NCI-H1092 treated with DMSO at 0.1 percent for 48 hours (cell line): Measurements from ENCODE around the gene KIR3DL3.
"Not testable (repeated sequence)": the region's sequence is repeated elsewhere in the genome, so short reads cannot be mapped to it uniquely, and the experiment has no call there.

Experiments used
- DNase-seq: peaks from one replicate; lab custom pipeline; 2025; lab: John Stamatoyannopoulos, UW

Gene KIR3DL3

DNA sequence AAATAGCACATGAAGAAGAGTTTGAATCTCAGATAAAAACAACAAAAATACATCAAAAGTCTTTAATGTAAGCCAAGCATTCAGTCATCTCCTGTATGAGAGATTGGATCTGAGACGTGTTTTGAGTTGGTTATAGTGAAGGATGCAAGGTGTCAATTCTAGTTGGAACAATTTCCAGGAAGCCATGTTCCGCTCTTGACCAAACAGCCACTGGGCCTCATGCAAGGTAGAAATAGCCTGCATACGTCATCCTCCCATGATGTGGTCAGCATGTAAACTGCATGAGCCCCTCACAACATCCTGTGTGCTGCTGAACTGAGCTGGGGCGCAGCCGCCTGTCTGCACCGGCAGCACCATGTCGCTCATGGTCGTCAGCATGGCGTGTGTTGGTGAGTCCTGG is at the start of gene KIR3DL3:
TSS of gene KIR3DL3 (plus strand) at position 301 of the 400 bp plus-strand sequence. CDS start at position 356, 55 bp downstream.
- DNase-seq = no peak

DNA sequence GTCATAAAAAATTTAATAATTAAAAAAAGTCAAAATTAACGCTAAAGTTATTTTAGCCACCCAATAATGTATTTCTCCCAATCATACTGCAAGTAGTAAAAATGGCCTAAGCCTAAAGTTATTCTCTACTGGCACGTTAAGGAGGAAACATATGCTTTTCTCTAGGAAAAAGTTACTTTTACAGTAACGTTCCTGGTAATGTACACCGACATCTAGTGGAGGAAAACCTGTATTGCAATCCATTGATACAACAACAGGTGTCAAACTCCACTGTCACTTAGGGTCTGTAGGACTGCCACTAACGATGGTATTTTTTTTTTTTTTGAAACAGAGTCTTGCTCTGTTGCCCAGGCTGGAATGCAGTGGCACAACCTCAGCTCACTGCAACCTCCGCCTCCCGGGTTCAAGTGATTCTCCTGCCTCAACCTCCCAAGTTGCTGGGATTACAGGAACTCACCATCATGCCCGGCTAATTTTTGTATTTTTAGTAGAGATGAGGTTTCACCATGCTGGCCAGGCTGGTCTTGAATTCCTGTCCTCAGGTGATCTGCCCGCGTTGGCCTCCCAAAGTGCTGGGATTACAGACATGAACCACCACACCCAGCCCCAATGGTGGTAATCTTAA is 47.9 kb upstream of the KIR3DL3 start:
- DNase-seq = peak; percentile 13

- no peak for DNase-seq
Measured at GRCh38 chr19:54677217-54677616, 47.0 kb upstream of the KIR3DL3 start.

DNA sequence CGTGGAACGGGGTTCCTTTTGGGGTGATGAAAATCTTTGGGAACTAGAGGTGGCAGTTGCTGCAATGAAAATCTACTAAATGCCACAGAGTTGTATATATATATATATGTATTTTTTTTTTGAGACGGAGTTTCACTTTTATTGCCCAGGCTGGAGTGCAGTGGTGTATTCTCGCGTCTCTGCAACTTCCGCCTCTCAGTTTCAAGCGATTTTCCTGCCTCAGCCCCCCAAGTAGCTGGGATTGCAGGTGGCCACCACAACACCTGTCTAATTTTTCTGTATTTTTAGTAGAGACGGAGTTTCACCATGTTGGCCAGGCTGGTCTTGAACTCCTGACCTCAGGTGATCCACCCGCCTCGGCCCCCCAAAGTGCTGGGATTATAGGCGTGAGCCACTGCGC is 42.6 kb upstream of the KIR3DL3 start:
- not testable (repeated sequence) for DNase-seq

DNA sequence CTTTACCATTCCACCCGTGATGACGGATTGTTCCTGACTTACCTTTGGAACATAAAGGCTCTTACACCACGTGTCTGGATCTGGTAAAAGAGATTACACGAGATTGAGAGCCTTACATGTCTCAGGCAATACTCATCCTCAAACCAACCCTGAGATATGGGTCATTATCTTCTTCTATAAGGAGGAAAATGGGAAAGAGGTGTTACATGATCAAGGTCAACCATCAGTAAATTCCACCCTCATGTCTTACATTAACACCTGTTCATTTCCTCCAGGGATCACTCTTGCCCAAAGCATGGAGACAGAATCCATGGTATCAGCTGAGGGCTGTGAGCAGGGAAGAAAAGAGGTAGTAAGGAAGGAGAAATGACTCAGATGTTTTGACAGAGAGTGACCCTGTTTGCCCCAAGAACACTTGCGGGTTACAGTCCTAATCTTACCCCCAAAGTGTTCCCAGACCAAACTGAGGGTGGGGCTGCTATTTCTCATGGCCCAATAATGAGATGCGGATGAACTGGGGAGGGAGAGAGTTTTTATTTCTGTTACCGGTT is 41.9 kb upstream of the KIR3DL3 start:
- no peak for DNase-seq

- DNase-seq = no peak
Measured at GRCh38 chr19:54684527-54684926, 39.7 kb upstream of the KIR3DL3 start.

- DNase-seq = no peak
Measured at GRCh38 chr19:54691582-54692297, 32.5 kb upstream of the KIR3DL3 start.

DNA sequence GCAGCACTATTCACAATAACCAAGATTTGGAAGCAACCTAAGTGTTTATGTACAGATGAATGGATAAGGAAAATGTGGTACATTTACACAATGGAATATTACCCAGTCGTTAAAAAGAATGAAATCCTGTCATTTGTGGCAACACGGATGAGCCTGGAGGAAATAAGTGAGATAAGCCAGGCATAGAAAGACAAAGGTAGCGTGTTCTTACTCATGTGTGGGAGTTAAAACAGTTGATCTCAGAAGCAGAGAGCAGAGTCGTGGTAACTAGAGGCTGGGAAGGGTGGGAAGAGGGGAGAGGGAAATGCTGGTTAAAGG is 32.0 kb upstream of the KIR3DL3 start:
- DNase-seq = no peak

DNA sequence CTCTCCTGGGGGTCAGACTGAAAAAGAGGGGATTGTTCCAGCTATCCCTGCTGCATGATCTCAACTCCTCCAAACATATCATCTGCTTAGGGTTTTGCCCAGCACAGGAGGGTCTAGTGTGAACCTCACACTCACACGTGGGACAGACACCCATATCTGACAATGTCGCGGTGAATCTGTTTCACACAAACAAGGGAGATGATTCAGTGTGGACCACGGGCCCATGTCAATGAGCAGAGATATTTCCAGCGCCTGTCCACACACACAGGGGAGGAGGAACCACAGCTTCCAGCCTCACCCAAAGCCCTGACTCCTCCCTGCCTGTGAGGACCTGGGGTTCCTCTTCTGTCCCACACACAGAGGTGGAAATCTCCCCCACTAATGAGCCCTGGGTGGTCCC is 29.6 kb upstream of the KIR3DL3 start:
- DNase-seq = no peak

- DNase-seq = no peak
Measured at GRCh38 chr19:54696117-54696548, 28.1 kb upstream of the KIR3DL3 start.

- no peak for DNase-seq
Measured at GRCh38 chr19:54696766-54697165, 27.5 kb upstream of the KIR3DL3 start.

DNA sequence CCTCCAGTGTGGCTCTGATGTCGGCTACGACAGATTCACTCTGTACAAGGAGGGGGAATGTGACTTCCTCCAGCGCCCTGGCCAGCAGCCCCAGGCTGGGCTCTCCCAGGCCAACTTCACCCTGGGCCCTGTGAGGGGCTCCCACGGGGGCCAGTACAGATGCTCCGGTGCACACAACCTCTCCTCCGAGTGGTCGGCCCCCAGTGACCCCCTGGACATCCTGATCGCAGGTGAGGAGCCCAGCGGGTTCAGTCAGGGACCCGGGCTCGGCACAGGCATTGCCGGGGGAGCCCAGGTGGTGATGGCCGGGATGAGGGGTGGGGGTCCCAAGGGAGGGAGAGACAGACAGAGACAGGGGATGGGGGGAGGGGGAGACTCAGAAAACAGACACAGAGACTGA is 26.5 kb upstream of the KIR3DL3 start:
- not testable (repeated sequence) for DNase-seq

GRCh38 chr19:54704928-54705327 is 19.3 kb upstream of the KIR3DL3 start:
- DNase-seq = no peak

DNA sequence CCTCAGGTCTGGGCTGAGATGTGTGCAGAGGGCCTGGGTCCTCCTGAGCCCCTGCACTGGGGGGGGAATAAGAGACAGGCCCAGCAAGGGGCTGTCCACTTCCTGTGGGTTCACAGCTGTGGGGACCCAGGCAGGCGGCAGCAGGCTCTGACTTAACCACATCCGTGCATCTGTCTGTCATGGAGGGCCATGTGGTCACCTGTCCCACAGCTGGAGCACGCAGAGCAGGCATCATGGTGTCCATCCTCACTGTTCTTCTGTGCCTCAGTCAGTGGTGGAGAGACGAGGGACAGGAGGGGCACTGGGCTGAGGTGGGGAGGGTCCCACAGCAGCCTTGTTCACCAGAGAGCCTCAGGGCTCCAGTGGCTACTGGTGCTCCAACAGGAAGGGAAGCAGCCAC is 16.3 kb upstream of the KIR3DL3 start:
- DNase-seq = no peak

DNA sequence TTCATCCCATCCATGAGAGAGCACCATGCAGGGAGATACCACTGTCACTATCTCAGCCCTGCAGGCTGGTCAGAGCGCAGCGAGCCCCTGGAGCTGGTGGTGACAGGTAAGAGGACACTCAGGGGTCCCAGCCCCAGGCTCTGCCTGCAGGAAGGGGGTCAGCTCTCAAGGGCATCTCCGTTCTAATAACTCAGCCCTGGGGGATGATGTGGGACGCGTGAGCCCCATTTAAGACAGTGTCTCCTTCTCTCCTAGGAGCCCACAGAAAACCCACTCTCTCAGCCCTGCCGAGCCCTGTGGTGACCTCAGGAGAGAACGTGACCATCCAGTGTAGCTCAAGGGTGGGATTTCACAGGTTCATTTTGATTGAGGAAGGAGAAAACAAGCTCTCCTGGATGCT is 15.5 kb upstream of the KIR3DL3 start:
- peak; percentile 27 for DNase-seq

DNA sequence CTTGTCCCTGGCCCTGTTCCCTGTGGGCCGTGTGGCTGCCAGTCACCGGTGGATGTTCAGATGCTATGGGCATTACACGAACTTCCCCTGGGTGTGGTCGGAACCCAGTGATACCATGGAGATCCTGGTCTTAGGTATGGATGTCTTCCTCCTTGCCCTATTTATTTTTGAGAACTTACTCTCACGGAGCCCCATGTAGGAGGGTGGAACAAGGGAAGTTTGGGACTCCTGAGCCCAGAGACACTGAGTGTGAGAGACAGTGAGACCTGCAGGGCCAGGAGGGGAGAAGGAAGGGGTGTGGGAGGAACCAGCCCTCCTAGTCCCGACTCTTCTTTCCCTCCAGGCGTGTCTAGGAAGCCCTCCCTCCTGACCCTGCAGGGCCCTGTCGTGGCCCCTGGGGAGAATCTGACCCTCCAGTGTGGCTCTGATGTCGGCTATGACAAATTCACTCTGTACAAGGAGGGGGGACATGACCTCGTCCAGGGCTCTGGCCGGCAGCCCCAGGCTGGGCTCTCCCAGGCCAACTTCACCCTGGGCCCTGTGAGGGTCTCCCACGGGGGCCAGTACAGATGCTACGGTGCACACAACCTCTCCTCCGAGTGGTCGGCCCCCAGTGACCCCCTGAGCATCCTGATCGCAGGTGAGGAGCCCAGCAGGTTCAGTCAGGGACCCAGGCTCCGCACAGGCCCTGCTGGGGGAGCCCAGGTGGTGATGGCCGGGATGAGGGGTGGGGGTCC is 14.9 kb upstream of the KIR3DL3 start:
- no peak for DNase-seq

DNA sequence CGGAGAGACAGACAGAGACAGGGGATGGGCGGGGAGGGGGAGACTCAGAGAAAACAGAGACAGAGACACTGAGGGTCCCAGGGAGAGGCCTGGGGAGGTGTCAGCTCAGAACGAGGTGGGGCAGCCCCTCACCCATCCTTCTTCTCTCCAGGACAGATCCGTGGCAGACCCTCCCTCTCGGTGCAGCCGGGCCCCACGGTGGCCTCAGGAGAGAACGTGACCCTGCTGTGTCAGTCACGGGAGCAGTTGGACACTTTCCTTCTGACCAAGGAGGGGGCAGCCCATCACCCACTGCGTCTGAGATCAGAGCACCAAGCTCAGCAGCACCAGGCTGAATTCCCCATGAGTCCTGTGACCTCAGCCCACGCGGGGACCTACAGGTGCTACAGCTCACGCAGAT is 14.3 kb upstream of the KIR3DL3 start:
- DNase-seq = not testable (repeated sequence)

GRCh38 chr19:54724644-54725043 is 402 bp downstream of the KIR3DL3 start:
- DNase-seq = no peak

DNA sequence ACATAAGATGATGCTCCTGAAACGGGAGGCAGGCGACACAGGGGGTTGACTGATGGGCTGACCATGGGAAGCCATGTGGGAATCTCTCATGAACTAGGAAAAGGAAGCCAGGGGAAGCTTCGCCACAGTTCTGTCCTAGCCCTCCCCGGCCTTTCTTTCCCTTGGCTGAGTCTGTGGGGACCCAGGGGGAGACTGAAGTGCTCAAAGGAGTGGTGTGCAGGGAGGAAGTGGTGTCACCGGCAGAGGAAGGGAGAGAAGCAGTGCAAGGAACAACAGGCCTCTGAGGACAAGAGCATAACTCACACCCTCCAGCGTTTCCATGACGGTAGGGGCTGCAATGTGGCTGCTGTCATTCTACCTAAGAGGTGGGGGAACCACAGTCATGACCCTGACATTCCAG is 1.1 kb downstream of the KIR3DL3 start:
- DNase-seq = no peak

GRCh38 chr19:54727562-54727961 is 3.3 kb downstream of the KIR3DL3 start:
- no peak for DNase-seq

- no peak for DNase-seq
Measured at GRCh38 chr19:54728167-54728566, 3.9 kb downstream of the KIR3DL3 start.

DNA sequence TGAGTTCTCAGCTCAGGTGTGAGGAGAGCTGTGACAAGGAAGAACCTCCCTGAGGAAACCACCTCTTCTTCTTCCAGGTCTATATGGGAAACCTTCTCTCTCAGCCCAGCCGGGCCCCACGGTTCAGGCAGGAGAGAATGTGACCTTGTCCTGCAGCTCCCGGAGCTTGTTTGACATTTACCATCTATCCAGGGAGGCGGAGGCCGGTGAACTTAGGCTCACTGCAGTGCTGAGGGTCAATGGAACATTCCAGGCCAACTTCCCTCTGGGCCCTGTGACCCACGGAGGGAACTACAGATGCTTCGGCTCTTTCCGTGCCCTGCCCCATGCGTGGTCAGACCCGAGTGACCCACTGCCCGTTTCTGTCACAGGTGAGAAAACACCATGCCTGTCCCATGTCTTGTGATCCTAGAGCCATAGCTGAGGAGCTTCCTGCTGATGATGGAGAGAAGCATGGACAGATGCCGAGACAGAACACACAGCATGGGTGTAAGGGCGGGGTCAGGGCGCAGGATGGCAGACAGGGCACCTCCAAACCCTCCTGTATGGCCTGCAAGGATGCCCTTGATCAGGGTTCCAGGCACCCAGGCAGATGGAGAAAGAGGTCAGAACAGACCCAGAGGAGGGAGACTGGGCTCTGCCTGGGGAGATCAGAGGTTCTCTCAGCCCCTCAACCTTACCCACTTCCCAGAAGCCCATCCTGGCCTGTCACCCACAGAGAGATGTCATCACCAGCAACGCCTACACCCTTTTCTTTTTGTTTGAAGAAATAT is 5.4 kb downstream of the KIR3DL3 start:
- no peak for DNase-seq
